A549 (cell line): ENCODE measurements around the gene SEMA5A. TPM values are rescaled to one million over a fixed set of nuclear protein-coding genes. Genes with fewer than 3 reads are reported as not detected.

Experiments used
- ATAC-seq, 2 experiments: fragments of 200-7000 bp in 1 of 2; fragments of >200 bp in 1 of 2; cut with Nextera tagmentation in 1 of 2; cut with Tn5 transposase in 1 of 2; 3 replicates each; pipeline versions ENCODE4 v1.8.0 to v1.9.1; 2018 to 2020; ENCODE audit warnings: mild to moderate bottlenecking in 1 of 2, moderate library complexity in 1 of 2
- CTCF ChIA-PET: fragments of 300-600 bp; sonication (Branson Sonifier 250); formaldehyde crosslinking; extraction: SDS; loops from one replicate; lab custom pipeline; 2021; ENCODE audit warnings: antibody characterized with exemption, inconsistent platforms; lab: Yijun Ruan, JAX
- POLR2A ChIA-PET: fragments of 350-600 bp; formaldehyde crosslinking; extraction: SDS; loops from one replicate; lab custom pipeline; 2021; ENCODE audit warnings: antibody characterized with exemption, inconsistent platforms; lab: Yijun Ruan, JAX
- DNase-seq, 2 experiments: peaks; one replicate each; pipeline versions ENCODE4 v3.0.0 to v3.0.0-alpha.2; 2011 to 2016; ENCODE audit warnings: low read depth in 1 of 2, low spot score in 1 of 2
- FAIRE-seq: peaks from 2 replicates; lab custom pipeline; 2011; peaks lifted over from hg19 to GRCh38; lab: Jason Lieb, UNC
- H3K27ac ChIP-seq, 2 experiments: fragments of >200 bp; sonication (Bioruptor Twin); formaldehyde crosslinking; 3 replicates each; pipeline ENCODE4 v1.5.1; 2016 to 2017
- H3K4me1 ChIP-seq: fragments of >200 bp; sonication (Bioruptor Twin); formaldehyde crosslinking; 3 replicates; pipeline ENCODE4 v1.6.1; 2016
- H3K4me2 ChIP-seq: fragments of >200 bp; sonication (Bioruptor Twin); formaldehyde crosslinking; 3 replicates; pipeline ENCODE4 v1.6.1; 2016
- H3K4me3 ChIP-seq: fragments of >200 bp; sonication (Bioruptor Twin); formaldehyde crosslinking; 3 replicates; pipeline ENCODE4 v1.5.1; 2016
- H3K9me3 ChIP-seq: fragments of >200 bp; sonication (Bioruptor Twin); formaldehyde crosslinking; 3 replicates; pipeline ENCODE4 v1.6.1; 2016
- CBX8 ChIP-seq: fragments of 200-600 bp; sonication (generic); IDR thresholded peaks from 2 replicates; pipeline ENCODE4 v1.6.1; 2016
- CEBPB ChIP-seq, 2 experiments: fragments of >200 bp in 1 of 2; sonication (Bioruptor Twin) in 1 of 2; formaldehyde crosslinking in 1 of 2; IDR thresholded peaks; 2 replicates each; pipeline ENCODE4 v1.6.1; 2012 to 2016
- CHD4 ChIP-seq: fragments of 200-600 bp; sonication (generic); IDR thresholded peaks from 2 replicates; pipeline ENCODE4 v1.6.1; 2016; ENCODE audit warnings: antibody characterized with exemption, mild to moderate bottlenecking, borderline replicate concordance
- ESRRA ChIP-seq: fragments of 150-350 bp; IDR thresholded peaks from 2 replicates; pipeline ENCODE4 v1.6.1; 2014; ENCODE audit warnings: mild to moderate bottlenecking, low read length, borderline replicate concordance
- FOSB ChIP-seq: fragments of 250-450 bp; sonication (Bioruptor Pico); IDR thresholded peaks from 2 replicates; pipeline ENCODE4 v1.5.0; 2020; ENCODE audit warnings: mild to moderate bottlenecking, moderate library complexity
- FOSL2 ChIP-seq, 2 experiments: fragments of 450-650 bp in 1 of 2; fragments of >200 bp in 1 of 2; sonication (Bioruptor Twin) in 1 of 2; formaldehyde crosslinking; IDR thresholded peaks; 2 replicates each; pipeline versions ENCODE4 v1.5.0 to v1.6.1; 2016 to 2020; ENCODE audit warnings: mild to moderate bottlenecking in 1 of 2, moderate library complexity in 1 of 2
- GATA3 ChIP-seq: IDR thresholded peaks from 2 replicates; pipeline ENCODE4 v1.6.1; 2012; ENCODE audit warnings: borderline replicate concordance
- HDAC2 ChIP-seq: fragments of 200-600 bp; sonication (generic); IDR thresholded peaks from 2 replicates; pipeline ENCODE4 v1.6.1; 2016
- HMGXB4 ChIP-seq: fragments of 250-450 bp; sonication (Bioruptor Pico); IDR thresholded peaks from 2 replicates; pipeline ENCODE4 v1.5.0; 2021; ENCODE audit warnings: mild to moderate bottlenecking, moderate library complexity, borderline replicate concordance
- HOXB5 ChIP-seq: fragments of 250-450 bp; sonication (Bioruptor Pico); IDR thresholded peaks from 2 replicates; pipeline ENCODE4 v1.5.0; 2020; ENCODE audit warnings: mild to moderate bottlenecking, moderate library complexity
- JUN ChIP-seq, 2 experiments: fragments of >200 bp; sonication (Bioruptor Twin); formaldehyde crosslinking; IDR thresholded peaks; 2 replicates in 1 of 2; 3 replicates in 1 of 2; pipeline ENCODE4 v1.6.1; 2016 to 2017
- KDM5A ChIP-seq: fragments of 200-600 bp; sonication (generic); IDR thresholded peaks from 2 replicates; pipeline ENCODE4 v1.6.1; 2016; ENCODE audit warnings: antibody characterized with exemption, mild to moderate bottlenecking
- MAX ChIP-seq: IDR thresholded peaks from 2 replicates; pipeline ENCODE4 v1.6.1; 2012
- POLR2AphosphoS2 ChIP-seq: conservative IDR thresholded peaks from 2 replicates; pipeline ENCODE4 v1.6.1; 2012; ENCODE audit warnings: low read length, improper control_type of control experiment, inconsistent platforms
- RFX5 ChIP-seq: fragments of 450-650 bp; IDR thresholded peaks from 2 replicates; pipeline ENCODE4 v1.7.1; 2014; ENCODE audit warnings: antibody characterized with exemption, mild to moderate bottlenecking, moderate library complexity
- TFCP2L1 ChIP-seq: fragments of 250-450 bp; sonication (Bioruptor Pico); IDR thresholded peaks from 2 replicates; pipeline ENCODE4 v1.5.0; 2021; ENCODE audit warnings: mild to moderate bottlenecking
- TP53 ChIP-seq: fragments of 250-450 bp; sonication (Bioruptor Pico); IDR thresholded peaks from 2 replicates; pipeline ENCODE4 v1.5.0; 2021; ENCODE audit warnings: mild to moderate bottlenecking, moderate library complexity
- ZC3H11A ChIP-seq: fragments of 450-650 bp; IDR thresholded peaks from 2 replicates; pipeline ENCODE4 v1.6.1; 2014; ENCODE audit warnings: antibody characterized with exemption, mild to moderate bottlenecking
- WGBS: methylation state at CpG from one replicate; pipeline ENCODE4 v1.1.6; 2017; ENCODE audit errors: missing lambda C conversion rate; 5-methylcytosine and 5-hydroxymethylcytosine counted together
- polyA plus RNA-seq, 4 experiments: library from polyadenylated mRNA; depleted of rRNA in 3 of 4; stranded (reverse); fragments of >200 nt; fragmentation: RNase III in 1 of 4; extraction: RNeasy Plus Mini Kit Qiagen cat#74134 plus additional on column Dnase treatment in 1 of 4; gene quantifications; 2 replicates in 3 of 4; 3 replicates in 1 of 4; pipeline ENCODE4 v1.2.3, GENCODE V29; 2011 to 2017
- TF ChIP-seq, protein P1 (sequence below): fragments of 200-600 bp; sonication (generic); IDR thresholded peaks from 2 replicates; pipeline ENCODE4 v1.6.1; 2016; ENCODE audit warnings: antibody characterized with exemption, mild to moderate bottlenecking, moderate library complexity
- TF ChIP-seq, protein P2 (sequence below): fragments of 450-650 bp; IDR thresholded peaks from 2 replicates; pipeline ENCODE4 v1.6.1; 2014; ENCODE audit warnings: antibody characterized with exemption

SEMA5A gene
- polyA plus RNA-seq, 2 of the 4 experiments (the other 2 are of a cell fraction) = not detected

GRCh38 chr5:9182899-9183695 is 362.8 kb downstream of the SEMA5A start (continued):
- TF ChIP-seq, protein P1, sequence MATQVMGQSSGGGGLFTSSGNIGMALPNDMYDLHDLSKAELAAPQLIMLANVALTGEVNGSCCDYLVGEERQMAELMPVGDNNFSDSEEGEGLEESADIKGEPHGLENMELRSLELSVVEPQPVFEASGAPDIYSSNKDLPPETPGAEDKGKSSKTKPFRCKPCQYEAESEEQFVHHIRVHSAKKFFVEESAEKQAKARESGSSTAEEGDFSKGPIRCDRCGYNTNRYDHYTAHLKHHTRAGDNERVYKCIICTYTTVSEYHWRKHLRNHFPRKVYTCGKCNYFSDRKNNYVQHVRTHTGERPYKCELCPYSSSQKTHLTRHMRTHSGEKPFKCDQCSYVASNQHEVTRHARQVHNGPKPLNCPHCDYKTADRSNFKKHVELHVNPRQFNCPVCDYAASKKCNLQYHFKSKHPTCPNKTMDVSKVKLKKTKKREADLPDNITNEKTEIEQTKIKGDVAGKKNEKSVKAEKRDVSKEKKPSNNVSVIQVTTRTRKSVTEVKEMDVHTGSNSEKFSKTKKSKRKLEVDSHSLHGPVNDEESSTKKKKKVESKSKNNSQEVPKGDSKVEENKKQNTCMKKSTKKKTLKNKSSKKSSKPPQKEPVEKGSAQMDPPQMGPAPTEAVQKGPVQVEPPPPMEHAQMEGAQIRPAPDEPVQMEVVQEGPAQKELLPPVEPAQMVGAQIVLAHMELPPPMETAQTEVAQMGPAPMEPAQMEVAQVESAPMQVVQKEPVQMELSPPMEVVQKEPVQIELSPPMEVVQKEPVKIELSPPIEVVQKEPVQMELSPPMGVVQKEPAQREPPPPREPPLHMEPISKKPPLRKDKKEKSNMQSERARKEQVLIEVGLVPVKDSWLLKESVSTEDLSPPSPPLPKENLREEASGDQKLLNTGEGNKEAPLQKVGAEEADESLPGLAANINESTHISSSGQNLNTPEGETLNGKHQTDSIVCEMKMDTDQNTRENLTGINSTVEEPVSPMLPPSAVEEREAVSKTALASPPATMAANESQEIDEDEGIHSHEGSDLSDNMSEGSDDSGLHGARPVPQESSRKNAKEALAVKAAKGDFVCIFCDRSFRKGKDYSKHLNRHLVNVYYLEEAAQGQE = no peak
- TF ChIP-seq ZC3H11A (no peak), JUN (IDR thresholded peaks at IDR 0.05) (no peak)

DNA sequence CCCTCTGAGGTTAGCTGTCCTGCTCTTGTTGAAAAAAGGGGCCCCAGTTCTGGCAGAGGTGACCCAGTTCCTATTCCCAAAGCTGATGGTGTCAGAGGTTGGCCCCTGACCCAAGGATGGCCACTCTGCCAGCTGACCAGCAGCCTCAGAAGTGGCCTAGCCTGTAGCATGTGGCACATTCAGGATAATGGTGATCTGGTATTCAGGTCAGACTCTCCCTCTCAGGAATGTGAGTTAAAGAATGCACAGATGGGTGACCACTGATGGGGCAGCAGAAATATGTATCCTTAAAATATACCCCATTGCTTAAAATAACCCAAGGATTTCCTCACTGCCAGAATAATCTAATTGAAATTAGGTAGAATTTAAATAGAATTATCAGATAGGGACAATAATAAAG is 369.2 kb downstream of the SEMA5A start:
- Histone ChIP-seq H3K27ac (no peak overlapping the region), H3K4me3 (no peak overlapping the region), H3K9me3 (no peaks in the 10 kb centered on the region), H3K4me2 (no peak overlapping the region), H3K4me1 (no peaks in the 10 kb centered on the region)
- TF ChIP-seq TFCP2L1 (CRISPR knock-in tag) = no peak
- no peak for TF ChIP-seq RFX5
- TF ChIP-seq, protein P2, sequence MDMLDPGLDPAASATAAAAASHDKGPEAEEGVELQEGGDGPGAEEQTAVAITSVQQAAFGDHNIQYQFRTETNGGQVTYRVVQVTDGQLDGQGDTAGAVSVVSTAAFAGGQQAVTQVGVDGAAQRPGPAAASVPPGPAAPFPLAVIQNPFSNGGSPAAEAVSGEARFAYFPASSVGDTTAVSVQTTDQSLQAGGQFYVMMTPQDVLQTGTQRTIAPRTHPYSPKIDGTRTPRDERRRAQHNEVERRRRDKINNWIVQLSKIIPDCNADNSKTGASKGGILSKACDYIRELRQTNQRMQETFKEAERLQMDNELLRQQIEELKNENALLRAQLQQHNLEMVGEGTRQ = no peak
- no peak for TF ChIP-seq CEBPB (IDR thresholded peaks at IDR 0.05)
- TF ChIP-seq GATA3 = no peak
- no peak for TF ChIP-seq CBX8
- no peak for TF ChIP-seq ESRRA
- no peak for TF ChIP-seq MAX
- no peak for TF ChIP-seq HMGXB4
- no peak for TF ChIP-seq TP53 (CRISPR knock-in tag)
- no peak for TF ChIP-seq HOXB5 (CRISPR knock-in tag)
- no peak for TF ChIP-seq FOSL2 (IDR thresholded peaks at IDR 0.05)
- TF ChIP-seq FOSL2 (CRISPR knock-in tag; IDR thresholded peaks at IDR 0.05) = no peak
- ATAC-seq = no peak
- DNase-seq = no peak
- POLR2A ChIA-PET = no interaction called here
- FAIRE-seq = no peak
- CTCF ChIA-PET = no interaction called here

- FAIRE-seq (no peak), ATAC-seq (no peak), DNase-seq (no peak)
- ChIA-PET CTCF (no interaction called here), POLR2A (no interaction called here)
- Histone ChIP-seq H3K9me3 (no peaks in the 10 kb centered on the region), H3K4me3 (no peak overlapping the region), H3K27ac (no peak overlapping the region), H3K4me2 (no peak overlapping the region), H3K4me1 (no peaks in the 10 kb centered on the region)
- WGBS = 0% methylated on average over 3 of the region's 3 CpGs
- TF ChIP-seq HDAC2 (no peak), FOSB (CRISPR knock-in tag) (no peak), POLR2AphosphoS2 (no peak), CHD4 (no peak), MAX (no peak), KDM5A (no peak), ZC3H11A (no peak)
- TF ChIP-seq, protein P2 = no peak
Observed at GRCh38 chr5:9174446-9174845, 371.4 kb downstream of the SEMA5A start.
